Measurements from ENCODE around the gene UBTD2.

Gene UBTD2

GRCh38 chr5:172178991-172179989, 104.3 kb downstream of the UBTD2 start:
- no peak for DNase-seq
- Histone ChIP-seq H3K4me3 (ENCODE audit: low read depth, low read length) (no peak overlapping the region), H3K27me3 (ENCODE audit: insufficient read depth, low read depth, severe bottlenecking) (no peaks in the 10 kb centered on the region), H3K36me3 (no peaks in the 10 kb centered on the region), H3K27ac (no peak overlapping the region), H3K9me3 (ENCODE audit: severe bottlenecking) (no peaks in the 10 kb centered on the region)
- TF ChIP-seq CTCF (IDR thresholded peaks at IDR 0.05; ENCODE audit: low read depth, low read length): no peak

- Histone ChIP-seq H3K27ac (no peak overlapping the region), H3K36me3 (no peaks in the 10 kb centered on the region), H3K4me3 (ENCODE audit: low read depth, low read length) (no peak overlapping the region), H3K9me3 (ENCODE audit: severe bottlenecking) (no peaks in the 10 kb centered on the region), H3K27me3 (ENCODE audit: insufficient read depth, low read depth, severe bottlenecking) (no peaks in the 10 kb centered on the region)
- no peak for DNase-seq
- no peak for TF ChIP-seq CTCF (IDR thresholded peaks at IDR 0.05; ENCODE audit: low read depth, low read length)
These were observed 105.1 kb downstream of the UBTD2 start for GRCh38 chr5:172178301-172178987.

- no peak for DNase-seq
- no peaks in the 10 kb centered on the region for H3K36me3 ChIP-seq
- no peak overlapping the region for H3K27ac ChIP-seq
- H3K27me3 ChIP-seq (ENCODE audit: insufficient read depth, low read depth, severe bottlenecking): no peaks in the 10 kb centered on the region
- TF ChIP-seq CTCF (IDR thresholded peaks at IDR 0.05; ENCODE audit: low read depth, low read length): no peak
- no peaks in the 10 kb centered on the region for H3K9me3 ChIP-seq (ENCODE audit: severe bottlenecking)
- no peak overlapping the region for H3K4me3 ChIP-seq (ENCODE audit: low read depth, low read length)
These were observed 106.4 kb downstream of the UBTD2 start for GRCh38 chr5:172177176-172177575.

GRCh38 chr5:172175263-172175719, 108.3 kb downstream of the UBTD2 start:
- no peak overlapping the region for H3K27ac ChIP-seq
- no peak overlapping the region for H3K4me3 ChIP-seq (ENCODE audit: low read depth, low read length)
- no peak for TF ChIP-seq CTCF (IDR thresholded peaks at IDR 0.05; ENCODE audit: low read depth, low read length)
- DNase-seq: no peak
- no peaks in the 10 kb centered on the region for H3K27me3 ChIP-seq (ENCODE audit: insufficient read depth, low read depth, severe bottlenecking)
- no peaks in the 10 kb centered on the region for H3K9me3 ChIP-seq (ENCODE audit: severe bottlenecking)
- H3K36me3 ChIP-seq: no peaks in the 10 kb centered on the region

GRCh38 chr5:172173564-172174153, 109.9 kb downstream of the UBTD2 start:
- no peak for TF ChIP-seq CTCF (IDR thresholded peaks at IDR 0.05; ENCODE audit: low read depth, low read length)
- Histone ChIP-seq H3K27ac (no peak overlapping the region), H3K4me3 (ENCODE audit: low read depth, low read length) (no peak overlapping the region), H3K9me3 (ENCODE audit: severe bottlenecking) (no peaks in the 10 kb centered on the region), H3K27me3 (ENCODE audit: insufficient read depth, low read depth, severe bottlenecking) (no peaks in the 10 kb centered on the region), H3K36me3 (no peaks in the 10 kb centered on the region)
- no peak for DNase-seq

Data from WERI-Rb-1 (cell line).